CD14-positive monocyte (primary cell): Measurements from ENCODE around the gene GOT2. TPM values are rescaled to one million over a fixed set of nuclear protein-coding genes. Genes with fewer than 3 reads are reported as not detected.

Source experiments
- DNase-seq, 3 donors: peaks; one replicate each; pipeline ENCODE4 v3.0.0-alpha.2; 2011 to 2022
- H2AFZ ChIP-seq: 2 replicates; pipeline ENCODE4 v1.6.0; 2012; ENCODE audit warnings: mild to moderate bottlenecking, low read depth, low read length, inconsistent platforms; ENCODE audit not compliant: insufficient read depth, poor library complexity, severe bottlenecking
- H3K27ac ChIP-seq, 2 donors: 1 replicate in 1 of 2; 2 replicates in 1 of 2; pipeline ENCODE4 v1.5.1; 2012 to 2013; ENCODE audit warnings: low read length in 2 of 2, control low read depth in 1 of 2, inconsistent platforms in 1 of 2, low read depth in 1 of 2, mild to moderate bottlenecking in 1 of 2
- H3K27me3 ChIP-seq, 2 donors: one replicate each; pipeline versions ENCODE4 v1.6.0 to v1.6.1; 2011 to 2013; ENCODE audit warnings: low read length in 2 of 2; ENCODE audit not compliant: control insufficient read depth in 2 of 2, insufficient read depth in 2 of 2
- H3K36me3 ChIP-seq, 2 donors: replicated peaks in 1 of 2; 1 replicate in 1 of 2; 2 replicates in 1 of 2; pipeline versions ENCODE4 v1.5.1 to v1.6.1; 2012 to 2013; ENCODE audit warnings: low read length in 2 of 2, control low read depth in 1 of 2, inconsistent platforms in 1 of 2, mild to moderate bottlenecking in 1 of 2; ENCODE audit not compliant: insufficient read depth in 2 of 2, control insufficient read depth in 1 of 2
- H3K4me1 ChIP-seq, 2 donors: 1 replicate in 1 of 2; 2 replicates in 1 of 2; pipeline versions ENCODE4 v1.5.1 to v1.6.1; 2012 to 2013; ENCODE audit warnings: low read length in 2 of 2, control low read depth in 1 of 2, inconsistent platforms in 1 of 2, mild to moderate bottlenecking in 1 of 2, moderate library complexity in 1 of 2; ENCODE audit not compliant: insufficient read depth in 2 of 2, control insufficient read depth in 1 of 2
- H3K4me2 ChIP-seq: replicated peaks from 2 replicates; pipeline ENCODE3; 2012; ENCODE audit warnings: low read length, moderate library complexity, mild to moderate bottlenecking; ENCODE audit not compliant: poor library complexity, severe bottlenecking; ENCODE audit errors: extremely low read depth
- H3K4me3 ChIP-seq, 3 experiments: fragments of 200-600 bp in 1 of 3; sonication (generic) in 1 of 3; replicated peaks in 1 of 3; 1 replicate in 2 of 3; 2 replicates in 1 of 3; pipeline ENCODE4 v1.5.1; 2011 to 2013; ENCODE audit warnings: low read length in 3 of 3, mild to moderate bottlenecking in 3 of 3, control low read depth in 2 of 3, low read depth in 2 of 3, inconsistent platforms in 1 of 3, moderate library complexity in 1 of 3
- H3K79me2 ChIP-seq: 2 replicates; pipeline ENCODE4 v1.6.0; 2012; ENCODE audit warnings: mild to moderate bottlenecking, control low read depth, inconsistent platforms, low read length, moderate library complexity; ENCODE audit not compliant: insufficient read depth
- H3K9ac ChIP-seq: 2 replicates; pipeline ENCODE4 v1.6.0; 2017; ENCODE audit warnings: low read length, mild to moderate bottlenecking; ENCODE audit not compliant: insufficient read depth, poor library complexity, severe bottlenecking
- H3K9me3 ChIP-seq, 2 donors: replicated peaks in 1 of 2; 1 replicate in 1 of 2; 2 replicates in 1 of 2; pipeline versions ENCODE4 v1.5.1 to v1.6.1; 2012 to 2013; ENCODE audit warnings: low read length in 2 of 2, control low read depth in 1 of 2; ENCODE audit not compliant: control insufficient read depth in 1 of 2, insufficient read depth in 1 of 2
- H4K20me1 ChIP-seq: 2 replicates; pipeline ENCODE4 v1.6.0; 2012; ENCODE audit warnings: mild to moderate bottlenecking, low read length, control low read depth, moderate library complexity; ENCODE audit not compliant: insufficient read depth
- H3K27ac Mint-ChIP-seq, 7 donors: one replicate each; pipeline ENCODE4 v1.8.0; 2020; ENCODE audit warnings: mild to moderate bottlenecking in 7 of 7, mixed read lengths in 7 of 7, moderate library complexity in 6 of 7, inconsistent platforms in 2 of 7
- H3K27me3 Mint-ChIP-seq, 3 donors: one replicate each; pipeline ENCODE4 v1.8.0; 2021 to 2022; ENCODE audit warnings: low read depth in 3 of 3, mild to moderate bottlenecking in 3 of 3, mixed read lengths in 3 of 3, moderate library complexity in 3 of 3, inconsistent platforms in 1 of 3
- H3K36me3 Mint-ChIP-seq, 2 donors: one replicate each; pipeline ENCODE4 v1.8.0; 2020; ENCODE audit warnings: mixed read lengths in 2 of 2, inconsistent platforms in 1 of 2, mild to moderate bottlenecking in 1 of 2
- H3K4me1 Mint-ChIP-seq: one replicate; pipeline ENCODE4 v1.8.0; 2020; ENCODE audit warnings: mild to moderate bottlenecking, mixed read lengths
- H3K4me3 Mint-ChIP-seq, 2 donors: one replicate each; pipeline ENCODE4 v1.8.0; 2020; ENCODE audit warnings: mild to moderate bottlenecking in 2 of 2, mixed read lengths in 2 of 2, moderate library complexity in 1 of 2
- H3K9me3 Mint-ChIP-seq, 7 donors: one replicate each; pipeline ENCODE4 v1.8.0; 2020 to 2022; ENCODE audit warnings: mixed read lengths in 7 of 7, mild to moderate bottlenecking in 6 of 7, moderate library complexity in 6 of 7, inconsistent platforms in 2 of 7
- WGBS: methylation state at CpG from one replicate; pipeline ENCODE4 v1.1.5; 2013; ENCODE audit warnings: missing lambda C conversion rate; ENCODE audit not compliant: insufficient coverage; 5-methylcytosine and 5-hydroxymethylcytosine counted together
- intact Hi-C, 2 donors: fragments of 100-400 bp; cut with micrococcal nuclease; formaldehyde crosslinking; loops; one replicate each; pipeline versions ENCODE4 v1.15.0 to v1.15.1; 2023
- polyA plus RNA-seq, 3 donors: library from polyadenylated mRNA; depleted of rRNA in 1 of 3; unstranded in 2 of 3; stranded (reverse) in 1 of 3; fragments of 300-500 nt in 2 of 3; fragments of >200 nt in 1 of 3; fragmentation: Illumina TruSeq in 2 of 3; gene quantifications; 1 replicate in 2 of 3; 2 replicates in 1 of 3; pipeline ENCODE4 v1.2.3, GENCODE V29; 2012 to 2021
- TF ChIP-seq, protein P1 (sequence below): fragments of 200-600 bp; IDR thresholded peaks from one replicate; pipeline ENCODE4 v1.8.0; 2022; ENCODE audit warnings: antibody characterized with exemption, mild to moderate bottlenecking

GOT2 gene
- polyA plus RNA-seq, 3 donors = 14.9 to 35.8 (median 30.1) TPM

DNA sequence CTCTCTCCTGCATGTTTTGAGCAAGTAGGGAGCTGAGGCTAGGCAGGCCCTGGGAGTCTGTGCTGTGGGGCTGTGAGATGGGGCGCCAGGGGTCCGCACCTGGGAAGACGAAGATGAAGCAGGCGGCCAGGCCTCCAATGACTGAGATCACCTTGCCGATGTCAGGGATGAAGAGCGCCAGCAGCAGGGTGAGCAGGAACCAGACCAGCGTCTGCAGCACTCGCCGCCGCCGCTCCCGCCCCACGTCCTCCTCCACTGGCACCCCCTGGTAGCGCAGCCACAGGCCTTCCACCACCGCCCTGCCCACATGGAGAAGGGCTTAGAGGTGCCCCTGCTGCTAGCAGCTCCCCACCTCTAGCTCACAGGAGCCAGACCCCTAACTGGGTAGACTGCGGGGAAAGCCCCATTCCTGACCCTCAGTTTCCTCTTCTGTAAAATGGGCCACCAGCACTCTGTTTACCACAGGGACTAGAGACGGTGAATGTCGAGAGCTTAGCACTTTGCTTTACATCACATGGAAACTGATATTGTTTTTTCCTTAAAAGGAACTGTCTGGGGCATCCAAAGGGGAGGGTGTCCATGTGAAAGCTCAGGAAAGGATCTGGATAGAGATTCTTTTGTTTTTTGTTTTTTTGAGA lies 63.1 kb downstream of the GOT2 start:
- Histone ChIP-seq H3K4me1 (no peaks in the 10 kb centered on the region), H4K20me1 (no peaks in the 10 kb centered on the region), H3K4me2 (no peak overlapping the region), H3K27ac (no peak overlapping the region), H3K79me2 (no peaks in the 10 kb centered on the region), H3K36me3 (peaks cover 26 to 71% of the 10 kb centered on the region in 2 donors), H3K9me3 (no peaks in the 10 kb centered on the region), H2AFZ (no peak overlapping the region), H3K9ac (no peak overlapping the region), H3K4me3 (no peak overlapping the region), H3K27me3 (no peaks in the 10 kb centered on the region)
- intact Hi-C loops = no loop called here
- TF ChIP-seq, protein P1, sequence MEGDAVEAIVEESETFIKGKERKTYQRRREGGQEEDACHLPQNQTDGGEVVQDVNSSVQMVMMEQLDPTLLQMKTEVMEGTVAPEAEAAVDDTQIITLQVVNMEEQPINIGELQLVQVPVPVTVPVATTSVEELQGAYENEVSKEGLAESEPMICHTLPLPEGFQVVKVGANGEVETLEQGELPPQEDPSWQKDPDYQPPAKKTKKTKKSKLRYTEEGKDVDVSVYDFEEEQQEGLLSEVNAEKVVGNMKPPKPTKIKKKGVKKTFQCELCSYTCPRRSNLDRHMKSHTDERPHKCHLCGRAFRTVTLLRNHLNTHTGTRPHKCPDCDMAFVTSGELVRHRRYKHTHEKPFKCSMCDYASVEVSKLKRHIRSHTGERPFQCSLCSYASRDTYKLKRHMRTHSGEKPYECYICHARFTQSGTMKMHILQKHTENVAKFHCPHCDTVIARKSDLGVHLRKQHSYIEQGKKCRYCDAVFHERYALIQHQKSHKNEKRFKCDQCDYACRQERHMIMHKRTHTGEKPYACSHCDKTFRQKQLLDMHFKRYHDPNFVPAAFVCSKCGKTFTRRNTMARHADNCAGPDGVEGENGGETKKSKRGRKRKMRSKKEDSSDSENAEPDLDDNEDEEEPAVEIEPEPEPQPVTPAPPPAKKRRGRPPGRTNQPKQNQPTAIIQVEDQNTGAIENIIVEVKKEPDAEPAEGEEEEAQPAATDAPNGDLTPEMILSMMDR = no peak
- no peak overlapping the region for H3K4me3 Mint-ChIP-seq
- H3K27me3 Mint-ChIP-seq = no peaks in the 10 kb centered on the region
- no peak overlapping the region for H3K27ac Mint-ChIP-seq
- no peaks in the 10 kb centered on the region for H3K4me1 Mint-ChIP-seq
- 97% methylated on average over 16 of the region's 18 CpGs for WGBS
- no peak for DNase-seq
- peaks cover 48 to 84% of the 10 kb centered on the region in 2 donors for H3K36me3 Mint-ChIP-seq
- H3K9me3 Mint-ChIP-seq = no peaks in the 10 kb centered on the region

- Histone ChIP-seq H3K79me2 (no peaks in the 10 kb centered on the region), H3K4me2 (no peak overlapping the region), H3K27ac (no peak overlapping the region), H3K4me1 (no peaks in the 10 kb centered on the region), H3K9me3 (no peaks in the 10 kb centered on the region), H3K9ac (no peak overlapping the region), H2AFZ (no peak overlapping the region), H3K27me3 (no peaks in the 10 kb centered on the region), H3K4me3 (no peak overlapping the region), H4K20me1 (no peaks in the 10 kb centered on the region), H3K36me3 (peaks cover 26 to 62% of the 10 kb centered on the region in 2 donors)
- DNase-seq = no peak
- Mint-ChIP-seq H3K4me1 (no peaks in the 10 kb centered on the region), H3K27ac (no peak overlapping the region), H3K36me3 (peaks cover 44 to 76% of the 10 kb centered on the region in 2 donors), H3K9me3 (no peaks in the 10 kb centered on the region), H3K4me3 (no peak overlapping the region), H3K27me3 (no peaks in the 10 kb centered on the region)
- TF ChIP-seq, protein P1 = no peak
- intact Hi-C loops = no loop called here
Observed at GRCh38 chr16:58670177-58670576, 63.9 kb downstream of the GOT2 start.
